NCI-H1694 treated with DMSO at 0.1 percent for 48 hours (cell line): ENCODE results near the gene ERN2.
"Not testable (repeated sequence)": the region's sequence is repeated elsewhere in the genome, so short reads cannot be mapped to it uniquely, and the experiment has no call there.

ENCODE experiments used
- DNase-seq: peaks from one replicate; lab custom pipeline; 2025; lab: John Stamatoyannopoulos, UW

ERN2 gene

DNA sequence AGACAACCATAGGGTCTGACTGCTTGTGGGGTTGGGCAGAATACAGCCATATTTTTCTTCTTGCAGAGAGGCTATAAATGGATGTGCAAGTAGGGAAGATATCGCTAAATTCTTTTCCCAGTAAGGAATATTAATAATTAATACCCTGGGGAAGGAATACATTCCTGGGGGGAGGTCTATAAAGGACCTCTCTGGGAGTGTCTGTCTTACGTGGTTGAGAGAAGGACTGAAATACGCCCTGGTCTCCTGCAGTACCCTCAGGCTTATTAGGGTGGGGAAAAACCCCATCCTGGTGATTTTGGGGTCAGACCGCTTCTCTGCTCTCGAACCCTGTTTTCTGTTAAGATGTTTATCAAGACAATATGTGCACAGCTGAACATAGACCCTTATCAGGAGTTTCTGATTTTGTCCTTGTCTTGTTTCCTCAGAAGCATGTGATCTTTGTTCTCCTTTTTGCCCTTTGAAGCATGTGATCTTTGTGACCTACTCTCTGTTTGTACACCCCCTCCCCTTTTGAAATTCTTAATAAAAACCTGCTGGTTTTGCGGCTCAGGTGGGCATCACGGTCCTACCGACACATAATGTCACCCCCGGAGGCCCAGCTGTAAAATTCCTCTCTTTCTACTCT is 9.7 kb upstream of the ERN2 start:
- DNase-seq, result not testable (repeated sequence)

DNA sequence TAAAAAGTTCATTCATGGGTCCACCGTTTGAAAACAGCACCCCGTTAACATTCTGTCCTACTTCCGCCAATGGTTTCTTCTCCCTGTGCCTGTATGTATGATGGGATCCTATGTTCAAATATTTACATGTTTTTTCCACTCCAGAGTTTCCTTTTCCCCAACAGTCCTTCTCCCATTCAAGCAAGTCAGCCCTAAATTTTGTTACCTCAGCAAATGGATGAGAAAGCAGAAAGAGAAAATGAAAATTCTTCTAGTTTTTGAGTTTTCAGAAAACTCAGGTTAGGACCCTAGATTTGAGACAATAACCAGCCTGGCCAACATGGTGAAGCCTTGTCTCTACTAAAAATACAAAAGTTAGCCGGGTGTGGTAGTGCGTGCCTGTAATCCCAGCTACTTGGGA is 3.5 kb upstream of the ERN2 start:
- DNase-seq, result no peak

DNA sequence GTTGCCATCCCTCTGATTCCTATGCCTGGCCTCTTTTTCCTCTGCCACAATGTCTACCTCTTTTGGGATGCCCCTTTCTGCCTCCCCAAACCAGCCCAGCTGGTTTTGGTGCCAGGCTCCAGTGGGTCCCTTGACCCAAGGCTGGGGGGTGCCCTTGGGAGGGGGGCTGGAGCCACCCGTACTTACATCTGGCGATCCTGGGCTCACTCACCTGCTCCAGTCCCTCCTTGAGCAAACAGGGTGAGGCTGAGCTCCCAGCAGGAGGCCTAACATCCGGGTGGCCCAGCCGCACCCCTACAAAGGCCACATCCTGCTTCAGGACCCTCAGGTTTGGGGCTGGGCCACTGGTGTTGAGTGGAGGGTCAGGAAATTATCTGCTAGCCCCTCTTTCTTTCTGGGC is 1.2 kb downstream of the ERN2 start:
- DNase-seq, result no peak

DNA sequence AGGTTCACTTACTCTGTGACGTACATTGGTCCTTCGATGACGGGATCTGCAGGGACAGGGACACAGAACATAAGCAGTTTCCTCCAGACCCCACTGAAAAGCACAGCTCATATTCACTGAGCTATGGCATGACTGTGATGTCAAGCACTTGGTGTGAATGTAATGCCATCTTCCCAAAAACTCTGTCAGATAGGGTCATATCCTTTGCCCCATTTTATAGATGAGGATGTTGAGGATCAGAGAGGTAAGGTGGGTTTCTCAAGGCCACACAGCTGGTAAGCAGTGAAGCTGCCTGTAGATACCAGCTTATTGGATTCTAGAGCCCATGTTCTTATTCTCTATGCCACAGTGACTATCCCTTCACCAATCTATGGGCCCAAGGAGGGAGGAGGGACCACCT is 2.5 kb downstream of the ERN2 start:
- no peak for DNase-seq

DNA sequence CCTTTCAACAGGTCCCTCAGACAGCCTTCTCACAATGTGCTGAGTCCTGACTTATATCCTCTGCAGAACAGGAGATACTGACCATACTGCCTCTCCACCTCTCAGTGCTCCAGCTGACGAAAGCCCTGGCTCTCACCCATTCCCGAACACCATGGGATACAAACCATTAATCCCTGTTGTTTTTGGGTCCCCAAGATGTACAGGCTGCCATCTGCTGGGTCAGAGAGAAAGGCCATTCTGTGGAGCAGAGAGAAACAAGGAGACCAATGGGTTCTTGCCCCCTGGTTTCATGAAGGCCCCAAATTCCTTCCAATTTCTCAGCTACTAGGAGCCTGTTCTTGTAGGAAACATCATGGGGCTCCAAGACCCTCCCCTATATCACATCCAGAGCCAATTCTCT is 3.0 kb downstream of the ERN2 start:
- no peak for DNase-seq

DNA sequence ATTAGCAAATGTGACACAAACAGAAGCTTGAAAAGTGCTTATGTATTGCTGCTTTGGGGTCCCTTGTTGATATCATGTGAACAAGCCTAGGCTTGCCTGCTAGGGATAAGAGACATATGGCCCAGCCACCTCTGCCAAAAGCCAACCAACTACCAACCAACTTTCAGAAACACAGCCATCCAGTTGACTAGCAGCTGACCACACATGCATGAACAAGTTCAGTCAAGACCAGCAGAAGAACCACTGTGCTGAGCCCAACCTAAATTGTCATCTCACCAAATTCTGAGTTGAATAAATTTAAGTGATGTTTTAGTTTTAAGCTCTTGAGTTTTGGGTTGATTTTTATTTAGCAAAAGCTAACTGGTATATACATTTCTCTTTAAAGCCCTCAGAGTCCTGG is 3.5 kb downstream of the ERN2 start:
- DNase-seq, result peak; percentile 6

DNA sequence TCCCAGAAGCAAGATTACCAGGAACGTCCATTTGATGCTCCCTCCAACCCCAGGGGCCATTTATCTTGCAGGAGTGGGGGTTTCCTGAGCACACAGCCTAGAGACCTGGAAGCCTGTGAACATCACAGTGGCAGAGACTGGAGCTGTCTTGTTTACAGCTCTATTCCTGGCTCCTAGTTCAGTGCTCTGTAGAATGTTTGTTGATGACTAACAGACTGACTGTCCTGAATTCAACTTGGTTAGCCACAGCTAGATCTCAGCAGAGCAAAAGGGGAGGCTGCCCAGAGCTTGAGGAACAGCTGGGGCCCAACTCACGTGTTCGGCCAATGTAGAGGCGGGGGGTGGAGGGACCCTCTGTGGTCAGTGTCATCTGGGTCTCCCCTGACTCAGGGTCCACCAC is 6.6 kb downstream of the ERN2 start:
- no peak for DNase-seq

DNA sequence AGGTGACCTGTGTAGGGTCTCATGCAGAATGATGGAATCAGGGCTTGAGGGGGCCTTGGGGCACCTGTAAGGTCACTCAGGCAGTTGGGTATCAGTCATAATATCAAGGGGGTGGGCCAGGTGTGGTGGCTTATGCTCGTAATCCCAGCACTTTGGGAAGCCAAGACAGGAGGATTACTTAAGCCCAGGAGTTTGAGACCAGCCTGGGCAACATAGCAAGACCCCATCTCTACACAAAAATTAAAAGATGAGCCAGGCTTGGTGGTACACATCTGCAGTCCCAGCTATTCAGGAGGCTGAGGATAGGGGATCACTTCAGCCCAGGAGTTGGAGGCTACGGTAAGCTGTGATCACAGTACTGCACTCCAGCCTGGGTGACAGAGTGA is 7.5 kb downstream of the ERN2 start:
- DNase-seq, result no peak

DNA sequence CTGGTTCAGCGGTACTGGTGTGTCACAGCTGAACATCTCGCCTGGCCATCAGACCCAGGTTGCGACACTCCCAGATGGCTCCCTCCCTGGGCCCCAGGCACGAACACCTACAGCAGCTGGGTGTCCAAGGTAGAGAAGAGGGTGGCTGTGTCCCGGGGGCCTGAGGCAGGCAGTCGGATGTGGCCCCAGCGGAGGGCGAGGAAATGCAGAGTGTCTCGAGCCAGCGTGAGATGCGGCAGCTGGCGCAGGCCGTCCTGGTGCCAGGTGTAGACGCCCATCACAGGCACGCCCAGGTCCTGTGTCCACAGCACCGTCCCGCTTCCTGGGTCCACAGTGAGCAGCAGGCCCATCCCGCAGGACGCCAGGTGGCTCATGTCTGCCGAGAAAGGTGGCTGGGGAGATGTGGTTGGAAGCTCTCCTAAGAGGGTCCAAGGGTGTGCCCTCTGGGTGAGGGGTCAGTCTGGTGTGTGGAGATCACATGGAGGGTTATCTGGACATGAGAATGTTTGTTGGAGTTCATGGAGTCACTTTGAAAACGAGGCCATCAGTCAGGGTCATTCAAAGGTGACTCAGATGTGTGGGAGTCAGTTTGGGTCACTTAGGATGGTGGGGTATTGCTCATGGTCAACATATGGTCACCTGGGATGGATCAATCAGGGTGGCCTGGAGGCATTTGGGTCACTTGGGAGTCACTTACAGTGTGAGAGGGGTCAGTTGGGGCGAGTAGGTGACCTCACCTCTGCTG is 8.1 kb downstream of the ERN2 start:
- DNase-seq, result no peak

DNA sequence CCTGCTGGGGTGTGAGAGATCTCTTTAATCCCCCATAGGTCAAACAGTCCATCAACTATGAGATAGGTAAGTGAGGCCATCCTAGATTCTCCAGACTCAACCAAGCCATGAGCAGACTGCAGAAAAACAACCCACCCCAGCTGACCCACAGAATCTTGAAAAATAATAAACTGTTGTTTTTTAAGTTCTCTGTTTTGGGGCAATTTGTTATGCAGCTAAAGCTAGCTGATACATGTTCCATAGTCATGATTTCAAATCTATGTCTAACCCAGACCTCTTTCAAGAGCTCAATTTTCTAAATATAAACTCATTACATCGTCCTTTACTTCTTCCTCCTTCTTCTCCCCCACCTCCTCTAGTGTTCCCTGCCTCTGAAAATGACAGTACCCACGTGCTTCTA is 10.1 kb downstream of the ERN2 start:
- DNase-seq, result no peak

DNA sequence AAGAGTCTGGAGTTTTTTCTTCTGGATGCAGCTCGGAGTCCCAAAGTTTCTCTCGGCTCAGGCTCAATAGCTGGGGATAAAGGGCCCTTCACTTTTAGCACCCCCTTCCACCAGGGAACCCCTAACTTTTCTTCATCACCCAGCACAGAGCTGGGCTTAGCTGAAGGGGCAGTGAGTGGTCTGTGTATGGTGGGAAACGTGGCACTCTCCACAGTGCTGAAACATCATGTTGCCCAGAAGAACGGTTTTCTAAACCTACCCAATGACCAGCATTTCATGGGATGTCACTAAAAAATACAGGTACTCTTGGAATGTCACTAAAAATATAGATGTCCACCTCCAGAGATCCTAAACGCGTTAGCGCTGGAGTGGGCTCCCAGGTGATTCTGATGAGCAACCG is 12.0 kb downstream of the ERN2 start:
- no peak for DNase-seq

DNA sequence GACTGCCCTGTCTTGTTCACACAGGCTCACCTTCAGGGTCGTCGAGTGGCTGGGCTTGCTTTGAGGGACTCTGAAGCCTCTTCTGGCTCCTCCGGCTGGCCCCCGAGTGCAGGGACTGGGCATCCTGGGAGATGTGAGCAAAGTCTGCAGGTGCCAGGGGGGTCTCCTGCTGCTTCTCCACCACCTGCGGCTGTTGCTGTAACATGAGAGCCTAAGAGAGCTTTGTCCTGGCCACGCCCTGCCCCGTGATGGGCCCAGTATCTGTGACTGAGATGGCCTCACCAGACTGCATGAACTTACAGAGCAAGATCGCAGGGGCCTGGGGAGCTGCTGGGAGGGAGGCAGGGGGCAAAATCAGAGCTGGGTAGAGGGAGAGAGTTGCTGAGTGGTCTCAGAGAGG is 12.5 kb downstream of the ERN2 start:
- DNase-seq, result no peak

DNA sequence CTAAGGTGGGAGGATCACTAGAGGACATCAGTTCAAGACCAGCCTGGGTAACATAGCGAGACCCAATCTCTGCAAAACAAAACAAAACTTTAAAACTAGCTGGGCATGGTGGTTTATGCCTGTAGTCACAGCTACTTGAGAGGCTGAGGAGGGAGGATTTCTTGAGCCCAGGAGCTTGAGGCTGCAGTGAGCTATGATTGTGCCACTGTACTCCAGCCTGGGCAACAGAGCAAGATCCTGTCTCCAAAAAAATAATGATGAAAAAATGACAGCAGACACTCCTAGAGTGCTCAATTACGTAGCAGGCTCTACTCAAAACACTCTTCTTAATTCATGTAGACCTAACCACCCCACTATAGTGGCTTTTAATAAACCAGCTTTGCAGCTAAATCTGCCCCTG is 12.9 kb downstream of the ERN2 start:
- DNase-seq, result no peak

DNA sequence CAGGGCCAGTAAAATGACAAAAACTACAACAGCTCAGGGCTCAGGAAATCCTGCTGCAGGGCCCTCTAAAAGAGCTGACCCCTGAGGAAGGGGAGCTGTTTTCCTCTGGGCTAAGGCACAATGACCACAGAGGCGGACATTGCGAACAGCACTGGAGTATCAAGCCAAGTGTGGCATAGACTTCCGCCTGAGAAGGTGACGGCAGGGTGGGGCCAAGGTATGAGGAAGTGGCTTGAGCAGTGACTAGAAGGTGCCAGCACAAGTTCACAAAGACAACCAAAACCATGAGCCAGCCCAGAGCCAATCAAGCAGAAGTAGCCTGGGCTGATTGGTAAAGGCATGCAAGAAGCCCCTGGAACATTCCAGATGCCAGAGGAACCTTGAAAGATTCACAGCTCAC is 13.9 kb downstream of the ERN2 start:
- DNase-seq, result no peak

DNA sequence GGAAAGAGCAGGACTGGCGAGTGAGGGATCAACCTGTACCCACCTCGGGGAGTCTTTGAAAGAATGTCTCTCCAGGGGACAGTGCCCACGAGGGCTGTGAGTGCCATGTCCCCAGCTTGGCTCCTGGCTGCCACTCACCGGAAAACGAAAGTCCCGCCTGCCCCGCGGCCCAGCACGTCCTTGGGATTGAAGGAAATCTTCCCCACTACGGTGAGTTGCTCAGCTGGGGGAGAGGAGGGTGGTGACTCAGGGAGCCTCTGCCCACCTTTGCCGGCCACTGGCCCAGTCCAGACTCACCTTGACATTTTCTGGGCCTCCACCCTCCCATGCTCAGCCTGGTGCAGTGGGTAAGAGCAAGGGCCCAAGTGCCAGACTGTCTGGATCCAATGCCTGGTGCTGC is 17.3 kb downstream of the ERN2 start:
- DNase-seq, result no peak

DNA sequence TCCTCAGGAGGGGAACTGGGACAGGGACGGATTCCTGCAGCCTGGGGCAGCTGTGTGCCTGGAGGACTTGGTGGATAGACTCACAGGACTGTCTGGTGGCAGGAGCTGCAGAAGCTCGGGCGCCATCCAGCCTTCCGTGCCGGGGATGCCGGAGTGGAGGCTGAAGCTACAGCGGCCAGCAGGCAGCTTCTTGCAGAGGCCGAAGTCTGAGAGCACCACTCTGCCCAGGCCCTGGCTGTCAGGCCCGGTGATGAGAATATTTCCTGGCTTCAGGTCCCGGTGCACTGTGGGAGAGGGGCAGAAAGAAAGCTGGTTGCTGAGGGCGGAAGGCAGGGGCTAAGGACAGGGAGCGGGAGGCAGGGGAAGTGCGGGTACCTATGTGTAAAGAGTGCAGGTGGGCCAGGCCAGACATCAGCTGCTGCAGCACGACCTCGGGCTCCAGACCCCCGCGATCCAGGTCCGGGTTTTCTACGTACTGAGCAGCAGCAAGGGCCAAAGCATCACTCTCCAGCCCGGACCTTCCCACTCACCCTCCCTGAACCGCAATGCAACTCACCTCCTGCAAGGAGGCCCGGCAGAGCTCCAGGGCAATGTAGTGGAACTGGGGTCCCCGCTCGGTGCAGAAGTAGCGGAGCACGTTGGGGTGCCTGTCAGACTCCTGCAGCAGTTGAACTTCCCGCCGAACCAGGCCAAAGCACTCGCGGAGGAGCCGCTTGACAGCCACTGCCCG is 18.2 kb downstream of the ERN2 start:
- DNase-seq, result no peak

DNA sequence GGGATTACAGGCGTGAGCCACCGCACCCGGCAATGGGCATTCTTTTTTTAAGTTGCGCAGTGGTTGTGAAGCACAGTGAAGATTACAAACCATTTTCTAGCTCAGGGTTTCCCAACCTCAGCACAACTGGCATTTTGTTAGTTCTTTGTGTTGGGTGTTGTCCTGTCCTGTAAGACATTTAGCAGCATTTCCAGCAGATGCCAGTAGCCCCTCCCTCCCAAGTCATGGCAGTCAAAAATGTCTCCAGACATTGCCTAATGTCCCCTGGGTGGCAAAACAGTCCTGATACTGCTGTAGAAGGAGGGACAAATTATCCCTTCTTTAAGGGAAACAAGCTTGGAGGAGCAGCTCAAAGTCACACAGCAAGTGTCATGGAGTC is 18.8 kb downstream of the ERN2 start:
- no peak for DNase-seq

DNA sequence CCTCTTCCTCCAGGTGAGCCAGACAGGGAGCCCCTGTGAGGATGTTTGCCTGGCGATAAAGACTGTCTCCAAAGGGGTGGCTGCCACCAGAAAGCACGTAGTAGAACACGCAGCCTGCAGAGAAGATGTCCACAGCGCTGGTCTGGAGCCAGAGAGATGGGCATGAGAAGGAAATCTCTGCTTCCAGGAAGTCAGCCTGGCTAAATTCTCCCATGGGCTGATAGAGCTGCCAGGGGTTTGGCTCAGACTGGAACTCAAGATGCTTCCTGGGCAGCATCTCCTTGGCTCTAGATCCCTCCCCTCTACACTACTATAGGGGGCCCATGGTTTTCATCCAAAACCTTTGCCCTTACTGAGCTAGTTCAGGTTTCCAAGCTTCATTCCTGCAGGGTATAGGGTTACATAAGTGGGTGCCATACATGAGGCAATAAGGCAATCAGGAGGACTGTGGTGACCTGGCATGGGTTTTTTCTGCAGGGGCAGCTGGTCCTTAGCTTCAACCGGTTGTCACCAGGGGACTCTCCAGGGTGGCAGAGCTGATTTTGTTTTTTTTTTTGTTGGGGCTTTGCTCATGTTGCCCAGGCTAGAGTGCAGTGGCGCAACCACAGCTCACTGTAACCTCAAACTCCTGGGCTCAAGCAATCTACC is 20.7 kb downstream of the ERN2 start:
- no peak for DNase-seq

DNA sequence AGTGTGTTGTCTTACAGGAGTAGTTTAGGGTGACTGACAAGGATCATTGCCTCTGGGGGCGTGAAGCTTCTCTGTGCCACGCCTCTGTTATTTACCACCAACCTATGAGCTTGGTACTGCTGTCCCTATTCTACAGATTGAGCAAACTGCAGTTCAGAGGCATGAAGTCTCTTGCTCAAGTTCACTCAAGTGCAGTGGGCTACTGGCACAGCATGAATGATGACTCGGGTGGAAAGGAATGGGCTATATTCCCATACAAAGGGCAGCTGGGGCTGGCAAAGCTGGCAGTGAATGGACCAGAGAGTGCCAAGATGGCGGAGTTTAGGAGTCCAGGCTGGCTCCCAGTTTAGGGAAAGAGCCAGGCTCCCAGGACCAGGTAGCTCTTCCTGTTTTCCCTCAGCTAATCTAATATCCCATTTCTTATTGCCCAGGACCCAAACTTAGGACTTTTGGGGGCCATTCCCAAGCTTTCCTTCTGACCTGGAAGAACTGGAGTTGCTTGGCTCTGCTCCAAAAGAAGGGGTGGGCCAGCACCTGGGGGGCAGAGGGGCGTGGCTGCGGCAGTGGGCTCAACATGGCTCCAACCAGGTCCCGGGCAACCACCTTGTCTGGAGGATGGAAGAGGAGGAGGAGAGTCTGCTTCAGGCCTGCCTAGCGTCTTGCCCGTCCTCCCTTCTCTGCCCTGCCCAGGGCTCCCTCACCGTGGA is 21.4 kb downstream of the ERN2 start:
- no peak for DNase-seq

DNA sequence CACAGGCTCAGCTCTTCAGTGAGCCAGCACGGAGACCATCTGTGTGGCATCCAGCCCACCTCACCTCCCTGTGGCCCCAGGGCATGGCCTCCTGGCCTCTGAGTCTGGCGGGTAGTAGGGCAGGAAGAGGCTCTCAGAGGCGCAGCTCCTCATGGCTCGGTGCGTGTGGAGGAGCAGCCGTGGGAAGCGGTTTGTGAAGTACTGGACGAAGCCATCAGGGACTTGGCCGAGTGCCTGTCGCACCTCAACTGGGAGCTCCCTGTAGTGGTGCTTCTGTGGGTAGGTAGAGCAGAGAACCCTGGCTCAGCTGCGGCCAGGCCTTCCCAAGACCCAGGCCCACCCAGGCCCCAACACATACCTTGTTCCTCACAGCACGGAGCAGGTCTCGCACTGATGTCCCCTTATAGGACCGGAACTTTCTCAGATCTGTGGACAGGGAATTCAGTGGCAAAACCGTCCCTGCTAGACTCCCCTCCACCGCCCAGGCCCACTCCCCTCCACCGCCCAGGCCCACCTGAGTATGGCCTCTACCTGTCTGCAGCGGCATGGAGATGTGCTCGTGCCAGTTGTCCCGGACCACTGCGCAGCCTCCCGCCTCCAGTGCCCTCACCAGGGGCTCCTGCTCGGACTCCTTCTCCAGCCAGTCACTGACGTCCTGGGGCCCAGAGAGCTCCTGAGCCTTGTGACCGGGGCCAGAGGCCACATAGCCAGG is 22.1 kb downstream of the ERN2 start:
- no peak for DNase-seq

DNA sequence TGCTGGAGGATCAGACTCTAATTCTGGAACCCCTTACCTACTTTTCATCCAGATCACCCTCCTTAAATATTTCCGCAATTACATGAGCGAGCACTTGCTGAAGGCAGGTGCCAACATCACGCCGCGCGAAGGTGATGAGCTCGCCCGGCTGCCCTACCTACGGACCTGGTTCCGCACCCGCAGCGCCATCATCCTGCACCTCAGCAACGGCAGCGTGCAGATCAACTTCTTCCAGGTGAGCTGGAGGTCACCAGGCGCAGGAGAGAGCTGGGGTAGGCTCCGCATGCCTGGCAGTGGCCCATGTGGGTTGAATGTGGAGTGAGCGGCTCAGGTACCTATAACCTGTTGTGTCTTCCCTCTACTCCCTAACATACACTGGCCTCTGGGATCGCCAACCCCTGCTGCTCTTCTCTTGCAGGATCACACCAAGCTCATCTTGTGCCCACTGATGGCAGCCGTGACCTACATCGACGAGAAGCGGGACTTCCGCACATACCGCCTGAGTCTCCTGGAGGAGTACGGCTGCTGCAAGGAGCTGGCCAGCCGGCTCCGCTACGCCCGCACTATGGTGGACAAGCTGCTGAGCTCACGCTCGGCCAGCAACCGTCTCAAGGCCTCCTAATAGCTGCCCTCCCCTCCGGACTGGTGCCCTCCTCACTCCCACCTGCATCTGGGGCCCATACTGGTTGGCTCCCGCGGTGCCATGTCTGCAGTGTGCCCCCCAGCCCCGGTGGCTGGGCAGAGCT is 23.4 kb downstream of the ERN2 start:
- no peak for DNase-seq
